GM12878 (cell line): ENCODE data around the gene AFAP1L2. TPM values are rescaled to one million over a fixed set of nuclear protein-coding genes. Genes with fewer than 3 reads are reported as not detected.

ENCODE experiments used
- ATAC-seq: fragments of 200-7000 bp; cut with Tn5 transposase; 3 replicates; pipeline ENCODE4 v1.9.1; 2020; ENCODE audit warnings: mild to moderate bottlenecking, moderate library complexity
- BruUV-seq: library from RNA; stranded (reverse); fragments of 400-500 nt; replicated peaks from 2 replicates; lab custom pipeline; 2021; lab: Mats Ljungman, UMichigan
- CTCF ChIA-PET: fragments of 300-600 bp; sonication (Branson Sonifier 250); formaldehyde crosslinking; extraction: SDS; loops from one replicate; lab custom pipeline; 2021; ENCODE audit warnings: inconsistent platforms; lab: Yijun Ruan, JAX
- POLR2A ChIA-PET: fragments of 350-600 bp; formaldehyde crosslinking; extraction: SDS; loops from one replicate; lab custom pipeline; 2021; ENCODE audit warnings: inconsistent platforms; lab: Charles Lee
- RAD21 ChIA-PET: fragments of 300-600 bp; sonication (Branson Sonifier 250); formaldehyde crosslinking; loops from one replicate; lab custom pipeline; 2023; ENCODE audit warnings: antibody characterized with exemption; ENCODE audit not compliant: unreplicated experiment; lab: Charles Lee
- SMC1A ChIA-PET: fragments of 300-600 bp; sonication (Branson Sonifier 250); formaldehyde crosslinking; loops from one replicate; lab custom pipeline; 2023; ENCODE audit not compliant: unreplicated experiment, uncharacterized antibody; lab: Charles Lee
- DNase-seq: peaks from one replicate; pipeline ENCODE4 v3.0.0-alpha.2; 2011; ENCODE audit warnings: low read depth, low spot score
- FAIRE-seq: peaks from 3 replicates; lab custom pipeline; 2011; peaks lifted over from hg19 to GRCh38; lab: Jason Lieb, UNC
- H2AFZ ChIP-seq: 2 replicates; pipeline ENCODE4 v1.6.0; 2011; ENCODE audit warnings: low read depth, low read length, control low read depth; ENCODE audit not compliant: control insufficient read depth
- H3K27ac ChIP-seq: 2 replicates; pipeline ENCODE4 v1.5.1; 2011; ENCODE audit warnings: control low read depth; ENCODE audit not compliant: control insufficient read depth, insufficient read depth
- H3K27me3 ChIP-seq, 2 experiments: replicated peaks in 1 of 2; 2 replicates each; pipeline versions ENCODE4 v1.6.0 to v1.6.1; 2011; ENCODE audit warnings: low read length in 1 of 2; ENCODE audit not compliant: control insufficient read depth in 2 of 2, insufficient read depth in 2 of 2
- H3K36me3 ChIP-seq, 2 experiments: 2 replicates each; pipeline ENCODE4 v1.5.1; 2011; ENCODE audit warnings: low read length in 1 of 2; ENCODE audit not compliant: control insufficient read depth in 2 of 2, insufficient read depth in 2 of 2
- H3K4me1 ChIP-seq: 2 replicates; pipeline ENCODE4 v1.6.1; 2011; ENCODE audit warnings: mild to moderate bottlenecking, low read length, moderate library complexity, mixed read lengths; ENCODE audit not compliant: control insufficient read depth, insufficient read depth
- H3K4me2 ChIP-seq: 2 replicates; pipeline ENCODE4 v1.6.0; 2011; ENCODE audit warnings: control low read depth; ENCODE audit not compliant: control insufficient read depth, insufficient read depth
- H3K4me3 ChIP-seq: fragments of 200-600 bp; sonication (generic); 2 replicates; pipeline ENCODE4 v1.5.1; 2016
- H3K79me2 ChIP-seq: 2 replicates; pipeline ENCODE4 v1.6.0; 2011; ENCODE audit warnings: low read length; ENCODE audit not compliant: control insufficient read depth, insufficient read depth
- H3K9ac ChIP-seq: 2 replicates; pipeline ENCODE4 v1.8.0; 2011; ENCODE audit warnings: low read length, control low read depth, mixed read lengths; ENCODE audit not compliant: control insufficient read depth, insufficient read depth
- H3K9me3 ChIP-seq: replicated peaks from 3 replicates; pipeline ENCODE4 v1.5.1; 2011; ENCODE audit warnings: mild to moderate bottlenecking, low read length; ENCODE audit not compliant: control insufficient read depth, insufficient read depth
- H4K20me1 ChIP-seq: 2 replicates; pipeline ENCODE4 v1.6.0; 2011; ENCODE audit not compliant: control insufficient read depth, insufficient read depth
- BRCA1 ChIP-seq: IDR thresholded peaks from 2 replicates; pipeline ENCODE4 v1.6.1; 2011; ENCODE audit warnings: low read depth, low read length, improper control_type of control experiment
- E2F8 ChIP-seq: fragments of 450-650 bp; IDR thresholded peaks from 2 replicates; pipeline ENCODE4 v1.6.1; 2018; ENCODE audit warnings: mild to moderate bottlenecking, low read depth, moderate library complexity; ENCODE audit not compliant: partially characterized antibody
- ETV6 ChIP-seq, 2 experiments: fragments of 450-650 bp in 1 of 2; IDR thresholded peaks in 1 of 2; conservative IDR thresholded peaks in 1 of 2; 2 replicates each; pipeline ENCODE4 v1.6.1; 2014; ENCODE audit warnings: antibody characterized with exemption in 1 of 2, borderline replicate concordance in 1 of 2, low read depth in 1 of 2, mild to moderate bottlenecking in 1 of 2, moderate library complexity in 1 of 2
- IRF5 ChIP-seq: fragments of 450-650 bp; IDR thresholded peaks from 2 replicates; pipeline ENCODE4 v1.6.1; 2017; ENCODE audit warnings: borderline replicate concordance
- NRF1 ChIP-seq: conservative IDR thresholded peaks from 2 replicates; pipeline ENCODE4 v1.6.1; 2011; ENCODE audit warnings: mild to moderate bottlenecking, low read depth, low read length, improper control_type of control experiment
- POLR2AphosphoS5 ChIP-seq: IDR thresholded peaks from 2 replicates; pipeline ENCODE4 v1.6.1; 2011; ENCODE audit warnings: mild to moderate bottlenecking, low read length, inconsistent platforms
- RB1 ChIP-seq: fragments of 450-650 bp; formaldehyde crosslinking; IDR thresholded peaks from 2 replicates; pipeline ENCODE4 v1.6.1; 2017; ENCODE audit warnings: mild to moderate bottlenecking, borderline replicate concordance
- SMC3 ChIP-seq: IDR thresholded peaks from 2 replicates; pipeline ENCODE4 v1.6.1; 2011; ENCODE audit warnings: low read length, improper control_type of control experiment, borderline replicate concordance
- SUPT20H ChIP-seq: IDR thresholded peaks from 2 replicates; pipeline ENCODE4 v1.6.1; 2011; ENCODE audit warnings: low read depth, mild to moderate bottlenecking, low read length, moderate library complexity, borderline replicate concordance; ENCODE audit not compliant: control insufficient read depth
- TCF7 ChIP-seq: IDR thresholded peaks from 2 replicates; pipeline ENCODE4 v1.6.1; 2014; ENCODE audit warnings: antibody characterized with exemption, borderline replicate concordance
- USF1 ChIP-seq: IDR thresholded peaks from 2 replicates; pipeline ENCODE4 v1.6.1; 2011; ENCODE audit warnings: borderline replicate concordance, low read depth, mild to moderate bottlenecking, moderate library complexity, mixed read lengths, low read length; ENCODE audit not compliant: insufficient read depth; ENCODE audit errors: extremely low read length
- ZBTB11 ChIP-seq: fragments of 450-650 bp; formaldehyde crosslinking; IDR thresholded peaks from 2 replicates; pipeline ENCODE4 v1.5.0; 2022; ENCODE audit warnings: mild to moderate bottlenecking, missing genetic modification characterization
- WGBS: methylation state at CpG from one replicate; pipeline ENCODE4 v1.1.6; 2016; ENCODE audit warnings: low lambda C conversion rate; ENCODE audit not compliant: insufficient replicate concordance, insufficient coverage; ENCODE audit errors: missing lambda C conversion rate; 5-methylcytosine and 5-hydroxymethylcytosine counted together
- in situ Hi-C: fragments of 300-500 bp; cut with MboI; formaldehyde crosslinking; loops from 9 replicates; pipeline ENCODE4 v1.14.3; 2018; ENCODE audit warnings: mixed read lengths
- intact Hi-C: fragments of 100-400 bp; cut with micrococcal nuclease; formaldehyde crosslinking; loops from one replicate; pipeline ENCODE4 v1.14.2; 2022; ENCODE audit not compliant: unreplicated experiment
- polyA plus RNA-seq, 11 experiments: library from polyadenylated mRNA; depleted of rRNA in 4 of 11; unstranded in 6 of 11; stranded (reverse) in 5 of 11; fragments of >200 nt; fragmentation: Nextera tagmentation in 4 of 11; fragmentation: Illumina TruSeq in 1 of 11; extraction: Ambion mirVana in 4 of 11; extraction: Trizol in 1 of 11; gene quantifications; 1 replicate in 1 of 11; 2 replicates in 10 of 11; pipeline versions ENCODE4 v1.2.1 to v1.2.3, GENCODE V29; 2011 to 2016; ENCODE audit warnings: inconsistent platforms in 2 of 11, missing spikeins in 2 of 11, low read depth in 1 of 11
- total RNA-seq, 4 experiments: library from RNA; depleted of rRNA in 3 of 4; stranded (reverse); fragments of >200 nt in 3 of 4; fragmentation: Illumina TruSeq in 1 of 4; extraction: Trizol in 1 of 4; gene quantifications; 2 replicates each; pipeline versions ENCODE4 v1.2.1 to v1.2.3, GENCODE V29; 2013 to 2021

AFAP1L2 gene
- total and polyA plus RNA-seq, 10 of the 15 experiments (the other 5 are each of a cell fraction or from before 2014, with no cell fraction given) = 0.03 to 4.0 (median 0.34) TPM

GRCh38 chr10:114311023-114311422 is 93.3 kb downstream of the AFAP1L2 start:
- ChIA-PET SMC1A (no interaction called here), RAD21 (no interaction called here), POLR2A (no interaction called here), CTCF (no interaction called here)
- intact Hi-C loops = no loop called here
- Histone ChIP-seq H3K4me2 (no peak overlapping the region), H3K9ac (no peak overlapping the region), H3K9me3 (no peaks in the 10 kb centered on the region), H4K20me1 (no peaks in the 10 kb centered on the region), H3K27me3 (no peaks in the 10 kb centered on the region; a peak in 1 of 4 replicates), H3K4me3 (no peak overlapping the region), H2AFZ (no peak overlapping the region), H3K36me3 (no peaks in the 10 kb centered on the region), H3K27ac (no peak overlapping the region), H3K4me1 (no peaks in the 10 kb centered on the region), H3K79me2 (no peaks in the 10 kb centered on the region)
- BruUV-seq = no TSS peak
- peak; percentile 47 for ATAC-seq
- WGBS = 7% methylated on average over 6 of the region's 6 CpGs
- no peak for FAIRE-seq
- in situ Hi-C loops = loop anchor here (25.0 kb wide), 2 partner anchors 99 to 476 kb away; no protein-coding TSS in a partner anchor
- TF ChIP-seq SMC3 (no peak), RB1 (no peak), TCF7 (no peak), USF1 (no peak), NRF1 (no peak), SUPT20H (no peak), ETV6 (conservative IDR thresholded peaks at IDR 0.05 in 1 of 2, IDR thresholded peaks at IDR 0.05 in 1 of 2; ENCODE audit: borderline replicate concordance in 1 of 2, low read depth in 1 of 2) (no peak), IRF5 (no peak), ZBTB11 (CRISPR knock-in tag) (no peak), BRCA1 (no peak), POLR2AphosphoS5 (no peak), E2F8 (no peak)
- DNase-seq = no peak
